Uterus (tissue), 4 donors: ENCODE measurements around the gene PSMD7. TPM values are rescaled to one million over a fixed set of nuclear protein-coding genes. Genes with fewer than 3 reads are reported as not detected.

Source experiments
- DNase-seq, 2 donors: peaks; one replicate each; pipeline ENCODE4 v3.0.0-alpha.2; 2019 to 2020
- H3K27ac ChIP-seq, 2 donors: fragments of 200-600 bp; sonication (generic); 1 replicate in 1 of 2; 2 replicates in 1 of 2; pipeline ENCODE4 v1.5.1; 2016 to 2018
- H3K27me3 ChIP-seq, 2 donors: fragments of 200-600 bp; sonication (generic); one replicate each; pipeline ENCODE4 v1.5.1; 2018 to 2019; ENCODE audit warnings: control low read depth in 1 of 2
- H3K36me3 ChIP-seq, 2 donors: fragments of 200-600 bp; sonication (generic); one replicate each; pipeline ENCODE4 v1.5.1; 2019; ENCODE audit warnings: control low read depth in 1 of 2
- H3K4me1 ChIP-seq, 2 donors: fragments of 200-600 bp; sonication (generic); one replicate each; pipeline ENCODE4 v1.5.1; 2018 to 2019; ENCODE audit warnings: control low read depth in 1 of 2
- H3K4me3 ChIP-seq, 2 donors: fragments of 200-600 bp; sonication (generic); 1 replicate in 1 of 2; 2 replicates in 1 of 2; pipeline ENCODE4 v1.5.1; 2018 to 2019; ENCODE audit warnings: mild to moderate bottlenecking in 1 of 2
- H3K9me3 ChIP-seq, 2 donors: fragments of 200-600 bp; sonication (generic); one replicate each; pipeline ENCODE4 v1.5.1; 2019; ENCODE audit warnings: control low read depth in 1 of 2
- CTCF ChIP-seq, 4 experiments: fragments of 200-600 bp in 2 of 4; fragments of 450-650 bp in 2 of 4; sonication (generic) in 2 of 4; IDR thresholded peaks; one replicate each; pipeline ENCODE4 v1.5.1; 2016 to 2019; ENCODE audit warnings: antibody characterized with exemption in 4 of 4, mild to moderate bottlenecking in 2 of 4, moderate library complexity in 1 of 4
- POLR2A ChIP-seq, 2 donors: fragments of 450-650 bp; IDR thresholded peaks; one replicate each; pipeline ENCODE4 v1.6.1; 2016; ENCODE audit warnings: antibody characterized with exemption in 2 of 2, mild to moderate bottlenecking in 1 of 2, moderate library complexity in 1 of 2
- intact Hi-C: fragments of 100-400 bp; cut with DNase I; formaldehyde crosslinking; loops from one replicate; pipeline ENCODE4 v1.15.1; 2023; ENCODE audit warnings: low total_unique reads
- total RNA-seq, 4 donors: library from RNA; depleted of rRNA in 3 of 4; stranded (reverse); fragments of >200 nt in 3 of 4; gene quantifications; one replicate each; pipeline versions ENCODE4 v1.1.0 to v1.2.4, GENCODE V29; 2014 to 2023
- donor health status: DM: yes; HTN: yes; CAD: no.

PSMD7 gene
- total RNA-seq, 4 donors from 2014 or later = 49.8 to 76.8 (median 62.7) TPM

GRCh38 chr16:74291176-74291575, 5.4 kb upstream of the PSMD7 start:
- no peak overlapping the region for H3K4me3 ChIP-seq
- H3K27me3 ChIP-seq = no peaks in the 10 kb centered on the region
- no peaks in the 10 kb centered on the region for H3K36me3 ChIP-seq
- intact Hi-C loops = no loop called here
- TF ChIP-seq CTCF (IDR thresholded peaks at IDR 0.05) (no peak), POLR2A (IDR thresholded peaks at IDR 0.05) (no peak)
- H3K4me1 ChIP-seq = no peaks in the 10 kb centered on the region
- no peak for DNase-seq
- H3K27ac ChIP-seq = no peak overlapping the region
- H3K9me3 ChIP-seq = peaks cover 0 to 5% of the 10 kb centered on the region in 2 donors

- no peaks in the 10 kb centered on the region for H3K4me1 ChIP-seq
These were observed 4.9 kb upstream of the PSMD7 start for GRCh38 chr16:74291577-74292208.

GRCh38 chr16:74296104-74296431, 546 bp upstream of the PSMD7 start:
- Histone ChIP-seq H3K9me3 (peaks cover 0 to 5% of the 10 kb centered on the region in 2 donors), H3K27ac (peak overlapping the region; percentile 91 to 93), H3K4me3 (peak overlapping the region; percentile 83 to 96), H3K27me3 (no peaks in the 10 kb centered on the region), H3K4me1 (peaks cover 5 to 6% of the 10 kb centered on the region in 2 donors), H3K36me3 (no peaks in the 10 kb centered on the region)
- TF ChIP-seq POLR2A (IDR thresholded peaks at IDR 0.05) = no peak
- no peak for TF ChIP-seq CTCF (IDR thresholded peaks at IDR 0.05)
- intact Hi-C loops = no loop called here
- DNase-seq = no peak

More at GRCh38 chr16:74291577-74292208, 4.9 kb upstream of the PSMD7 start:
- TF ChIP-seq POLR2A (IDR thresholded peaks at IDR 0.05) (no peak), CTCF (IDR thresholded peaks at IDR 0.05) (no peak)
- no peaks in the 10 kb centered on the region for H3K36me3 ChIP-seq
- intact Hi-C loops = no loop called here
- no peak overlapping the region for H3K4me3 ChIP-seq
- H3K9me3 ChIP-seq = peaks cover 0 to 5% of the 10 kb centered on the region in 2 donors
- H3K27ac ChIP-seq = no peak overlapping the region
- H3K27me3 ChIP-seq = no peaks in the 10 kb centered on the region
- no peak for DNase-seq

GRCh38 chr16:74297145-74297665, 591 bp downstream of the PSMD7 start:
- H3K27ac ChIP-seq = peak overlapping the region; percentile 91 to 93
- DNase-seq = peak in 1 of 2 donors; percentile 24
- no peaks in the 10 kb centered on the region for H3K27me3 ChIP-seq
- H3K36me3 ChIP-seq = no peaks in the 10 kb centered on the region
- no peaks in the 10 kb centered on the region for H3K9me3 ChIP-seq
- H3K4me1 ChIP-seq = peaks cover 5 to 6% of the 10 kb centered on the region in 2 donors
- TF ChIP-seq CTCF (IDR thresholded peaks at IDR 0.05) = no peak
- TF ChIP-seq POLR2A (IDR thresholded peaks at IDR 0.05) = no peak
- intact Hi-C loops = no loop called here
- peak overlapping the region; percentile 83 to 96 for H3K4me3 ChIP-seq

GRCh38 chr16:74298104-74298503, 1.5 kb downstream of the PSMD7 start:
- Histone ChIP-seq H3K4me3 (no peak overlapping the region), H3K27ac (no peak overlapping the region), H3K9me3 (no peaks in the 10 kb centered on the region), H3K36me3 (no peaks in the 10 kb centered on the region), H3K4me1 (peaks cover 5 to 6% of the 10 kb centered on the region in 2 donors), H3K27me3 (no peaks in the 10 kb centered on the region)
- intact Hi-C loops = no loop called here
- TF ChIP-seq POLR2A (IDR thresholded peaks at IDR 0.05) = no peak
- no peak for TF ChIP-seq CTCF (IDR thresholded peaks at IDR 0.05)
- DNase-seq = no peak
